Suprapubic skin (tissue), 4 donors: ENCODE data around the gene LRSAM1.

Experiments
- EP300 ChIP-seq: sonication (generic); formaldehyde crosslinking; IDR thresholded peaks from one replicate; pipeline ENCODE4 v1.6.1; 2017; ENCODE audit warnings: antibody characterized with exemption
- POLR2A ChIP-seq, 2 donors: fragments of 450-650 bp; IDR thresholded peaks; one replicate each; pipeline ENCODE4 v1.6.1; 2017; ENCODE audit warnings: antibody characterized with exemption in 2 of 2, mild to moderate bottlenecking in 2 of 2, moderate library complexity in 2 of 2
- POLR2AphosphoS5 ChIP-seq, 3 donors: sonication (generic); formaldehyde crosslinking; IDR thresholded peaks; one replicate each; pipeline ENCODE4 v1.6.1; 2017; ENCODE audit warnings: antibody characterized with exemption in 3 of 3
- TF ChIP-seq, protein P1 (sequence below), 2 donors: fragments of 200-600 bp in 1 of 2; fragments of 450-650 bp in 1 of 2; sonication (generic) in 1 of 2; IDR thresholded peaks; one replicate each; pipeline ENCODE4 v1.5.1; 2016 to 2019; ENCODE audit warnings: antibody characterized with exemption in 2 of 2, mild to moderate bottlenecking in 1 of 2, moderate library complexity in 1 of 2

DNA sequence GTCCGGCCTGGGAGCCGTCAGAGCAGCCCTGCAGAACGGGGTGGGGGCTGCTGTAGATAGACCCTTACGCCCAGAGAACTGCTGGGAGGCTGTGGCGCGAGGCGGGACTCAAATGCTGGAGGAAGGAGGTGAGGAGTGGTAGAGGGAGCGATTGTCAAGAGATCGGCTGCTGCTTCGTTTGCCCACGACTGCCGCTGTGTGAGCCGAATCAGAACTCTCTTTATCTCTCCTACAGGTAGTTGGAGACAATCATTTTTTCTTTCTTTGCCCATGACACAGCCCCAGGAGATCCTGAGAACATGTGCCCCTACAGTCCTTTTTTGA is 26.7 kb upstream of the LRSAM1 start:
- TF ChIP-seq, protein P1, sequence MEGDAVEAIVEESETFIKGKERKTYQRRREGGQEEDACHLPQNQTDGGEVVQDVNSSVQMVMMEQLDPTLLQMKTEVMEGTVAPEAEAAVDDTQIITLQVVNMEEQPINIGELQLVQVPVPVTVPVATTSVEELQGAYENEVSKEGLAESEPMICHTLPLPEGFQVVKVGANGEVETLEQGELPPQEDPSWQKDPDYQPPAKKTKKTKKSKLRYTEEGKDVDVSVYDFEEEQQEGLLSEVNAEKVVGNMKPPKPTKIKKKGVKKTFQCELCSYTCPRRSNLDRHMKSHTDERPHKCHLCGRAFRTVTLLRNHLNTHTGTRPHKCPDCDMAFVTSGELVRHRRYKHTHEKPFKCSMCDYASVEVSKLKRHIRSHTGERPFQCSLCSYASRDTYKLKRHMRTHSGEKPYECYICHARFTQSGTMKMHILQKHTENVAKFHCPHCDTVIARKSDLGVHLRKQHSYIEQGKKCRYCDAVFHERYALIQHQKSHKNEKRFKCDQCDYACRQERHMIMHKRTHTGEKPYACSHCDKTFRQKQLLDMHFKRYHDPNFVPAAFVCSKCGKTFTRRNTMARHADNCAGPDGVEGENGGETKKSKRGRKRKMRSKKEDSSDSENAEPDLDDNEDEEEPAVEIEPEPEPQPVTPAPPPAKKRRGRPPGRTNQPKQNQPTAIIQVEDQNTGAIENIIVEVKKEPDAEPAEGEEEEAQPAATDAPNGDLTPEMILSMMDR (IDR thresholded peaks at IDR 0.05): no peak
- TF ChIP-seq POLR2A (IDR thresholded peaks at IDR 0.05) (no peak), POLR2AphosphoS5 (IDR thresholded peaks at IDR 0.05) (no peak), EP300 (no peak)
